Measurements from ENCODE around the gene COL24A1. TPM values are rescaled to one million over a fixed set of nuclear protein-coding genes. Genes with fewer than 3 reads are reported as not detected.
"Not testable (repeated sequence)": the region's sequence is repeated elsewhere in the genome, so short reads cannot be mapped to it uniquely, and the experiment has no call there.

The COL24A1 gene
- total RNA-seq, 1 donor from 2014 or later: 6.1 TPM

GRCh38 chr1:86104606-86105532 lies 51.7 kb downstream of the COL24A1 start:
- DNase-seq (ENCODE audit: low spot score) (no peak), ATAC-seq (no peak)
- intact Hi-C loops (cut with DNase I): no loop called here

GRCh38 chr1:86101616-86102015 lies 55.0 kb downstream of the COL24A1 start:
- no peak for ATAC-seq
- intact Hi-C loops (cut with DNase I): no loop called here
- no peak for DNase-seq (ENCODE audit: low spot score)

GRCh38 chr1:86100401-86100800 lies 56.2 kb downstream of the COL24A1 start:
- intact Hi-C loops (cut with DNase I): no loop called here
- ATAC-seq (no peak), DNase-seq (ENCODE audit: low spot score) (no peak)

GRCh38 chr1:86089765-86090164 lies 66.8 kb downstream of the COL24A1 start:
- intact Hi-C loops (cut with DNase I): no loop called here
- DNase-seq (ENCODE audit: low spot score) (no peak), ATAC-seq (no peak)

GRCh38 chr1:86085741-86086409 lies 70.7 kb downstream of the COL24A1 start:
- DNase-seq (ENCODE audit: low spot score): no peak
- intact Hi-C loops (cut with DNase I): no loop called here
- ATAC-seq: no peak

GRCh38 chr1:86084998-86085397 lies 71.6 kb downstream of the COL24A1 start:
- ATAC-seq: no peak
- intact Hi-C loops (cut with DNase I): no loop called here

GRCh38 chr1:86082183-86082582 lies 74.4 kb downstream of the COL24A1 start:
- DNase-seq (ENCODE audit: low spot score) (no peak), ATAC-seq (no peak)
- intact Hi-C loops (cut with DNase I): no loop called here

More at GRCh38 chr1:86084998-86085397, 71.6 kb downstream of the COL24A1 start:
- no peak for DNase-seq (ENCODE audit: low spot score)

- intact Hi-C loops (cut with DNase I); ATAC-seq; DNase-seq (ENCODE audit: low spot score): not testable (repeated sequence)
Measured at GRCh38 chr1:86072474-86072873, 84.1 kb downstream of the COL24A1 start.

- ATAC-seq; DNase-seq (ENCODE audit: low spot score); intact Hi-C loops (cut with DNase I): not testable (repeated sequence)
Measured at GRCh38 chr1:86071870-86072269, 84.7 kb downstream of the COL24A1 start.

- ATAC-seq (no peak), DNase-seq (ENCODE audit: low spot score) (no peak)
- intact Hi-C loops (cut with DNase I): no loop called here
Measured at GRCh38 chr1:86069757-86070145, 86.8 kb downstream of the COL24A1 start.

- ATAC-seq (peak; percentile 39), DNase-seq (ENCODE audit: low spot score) (no peak)
- intact Hi-C loops (cut with DNase I): no loop called here
Measured at GRCh38 chr1:86068841-86069756, 87.5 kb downstream of the COL24A1 start.

GRCh38 chr1:86068271-86068721 lies 88.3 kb downstream of the COL24A1 start:
- ATAC-seq (peak; percentile 22), DNase-seq (ENCODE audit: low spot score) (no peak)
- intact Hi-C loops (cut with DNase I): no loop called here

GRCh38 chr1:86067626-86068025 lies 88.9 kb downstream of the COL24A1 start:
- ATAC-seq (no peak), DNase-seq (ENCODE audit: low spot score) (no peak)
- intact Hi-C loops (cut with DNase I): no loop called here

GRCh38 chr1:86064899-86065298 lies 91.7 kb downstream of the COL24A1 start:
- intact Hi-C loops (cut with DNase I): no loop called here
- DNase-seq (ENCODE audit: low spot score) (no peak), ATAC-seq (no peak)

GRCh38 chr1:86063721-86064120 lies 92.9 kb downstream of the COL24A1 start:
- intact Hi-C loops (cut with DNase I): no loop called here
- no peak for ATAC-seq

GRCh38 chr1:86062453-86062852 lies 94.1 kb downstream of the COL24A1 start:
- ATAC-seq (no peak), DNase-seq (ENCODE audit: low spot score) (no peak)
- intact Hi-C loops (cut with DNase I): no loop called here

More at GRCh38 chr1:86063721-86064120, 92.9 kb downstream of the COL24A1 start:
- DNase-seq (ENCODE audit: low spot score): no peak

- no peak for ATAC-seq
- intact Hi-C loops (cut with DNase I): no loop called here
- DNase-seq (ENCODE audit: low spot score): no peak
Measured at GRCh38 chr1:86061551-86061990, 95.0 kb downstream of the COL24A1 start.

GRCh38 chr1:86054396-86054795 lies 102.2 kb downstream of the COL24A1 start:
- intact Hi-C loops (cut with DNase I): no loop called here
- ATAC-seq (no peak), DNase-seq (ENCODE audit: low spot score) (no peak)
